Stimulated activated naive CD4-positive, alpha-beta T cell (primary cell): ENCODE data around the gene RBM10.
A peak's percentile ranks its signal among the peaks of the same experiment; 100 is the strongest.

Experiments
- DNase-seq, 6 experiments: peaks; one replicate each; lab custom pipeline; 2025; lab: John Stamatoyannopoulos, UW

Gene RBM10

GRCh38 chrX:47235691-47236103, 90.7 kb downstream of the RBM10 start:
- peak in 3 of 6 experiments; percentile 1 to 17 (median 15) for DNase-seq
